Stimulated activated CD8-positive, alpha-beta memory T cell treated with anti-CD3 and anti-CD28 coated beads, Interleukin-12 subunit alpha, Interleukin-12 subunit beta, amount 100 ng/mL, for 4 hours (primary cell): ENCODE measurements around the gene TCHHL1.
A peak's percentile ranks its signal among the peaks of the same experiment; 100 is the strongest.

Experiments
- DNase-seq: peaks from one replicate; pipeline ENCODE4 v3.0.0-alpha.2; 2020; ENCODE audit warnings: low read depth

The TCHHL1 gene

DNA sequence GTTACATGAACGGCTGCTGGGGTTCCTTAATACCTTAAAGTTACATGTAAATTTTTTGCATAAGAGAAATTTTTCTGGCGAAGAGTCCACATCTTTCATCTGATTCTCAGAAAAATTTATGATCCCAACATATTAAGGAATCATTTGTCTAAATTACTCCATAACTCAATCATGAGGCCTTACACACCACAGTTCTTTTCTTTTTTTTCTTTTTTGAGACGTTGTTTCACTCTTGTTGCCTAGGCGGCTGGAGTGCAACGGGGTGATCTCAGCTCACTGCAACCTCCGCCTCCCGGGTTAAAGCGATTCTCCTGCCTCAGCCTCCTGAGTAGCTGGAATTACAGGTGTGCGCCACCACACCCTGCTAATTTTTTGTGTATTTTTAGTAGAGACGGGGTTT is 50.0 kb downstream of the TCHHL1 start:
- DNase-seq: no peak

- DNase-seq: peak; percentile 60
Observed at GRCh38 chr1:152036267-152037216, 52.3 kb downstream of the TCHHL1 start, which contains the start of gene S100A11. Gene S100A11 (minus strand): TSS chr1:152037004. CDS start chr1:152036915, 89 bp downstream.

- no peak for DNase-seq
Observed at GRCh38 chr1:152035539-152036266, 53.2 kb downstream of the TCHHL1 start.

DNA sequence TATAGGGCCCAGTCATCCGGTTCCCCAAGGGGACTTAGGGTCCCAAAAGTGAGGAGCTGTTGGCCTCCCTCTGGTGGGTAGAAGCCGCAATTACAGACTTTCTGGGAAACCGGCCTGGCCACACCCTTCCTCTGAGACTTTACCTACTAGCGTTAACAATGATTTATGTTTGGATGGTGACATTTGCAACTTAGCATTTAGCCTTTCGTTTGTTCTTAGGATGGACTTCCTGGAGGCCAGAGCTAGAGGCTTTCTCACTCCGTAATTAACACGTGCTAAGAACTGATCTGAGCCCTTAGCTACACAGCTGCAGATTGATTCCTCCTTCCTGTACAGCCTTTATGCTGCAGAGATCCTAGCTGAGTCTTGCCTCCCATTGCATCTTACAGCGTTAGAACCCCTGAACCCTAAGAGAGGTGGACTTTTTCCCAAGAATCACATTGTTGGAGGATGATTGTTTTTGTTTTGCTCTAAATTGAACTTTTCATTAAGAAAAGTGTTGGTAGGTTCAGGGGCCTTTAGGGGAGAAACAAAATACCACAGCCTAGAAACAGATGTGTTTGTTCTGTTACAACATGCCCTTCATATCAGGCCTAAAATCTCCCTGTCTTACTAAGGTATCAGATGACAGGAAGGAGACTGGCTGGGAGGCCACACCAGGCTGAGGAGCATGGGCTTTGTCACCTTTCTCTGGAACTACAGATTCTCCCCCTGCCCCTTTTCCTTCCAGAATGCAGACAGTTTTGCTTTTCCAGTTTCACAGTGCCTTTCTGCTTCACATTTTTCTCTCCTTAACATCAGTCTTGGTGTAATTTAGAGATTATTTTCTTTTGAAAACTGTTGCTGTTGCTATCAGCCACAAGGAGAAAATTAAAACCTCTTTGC is 54.0 kb downstream of the TCHHL1 start:
- peak; percentile 24 for DNase-seq

DNA sequence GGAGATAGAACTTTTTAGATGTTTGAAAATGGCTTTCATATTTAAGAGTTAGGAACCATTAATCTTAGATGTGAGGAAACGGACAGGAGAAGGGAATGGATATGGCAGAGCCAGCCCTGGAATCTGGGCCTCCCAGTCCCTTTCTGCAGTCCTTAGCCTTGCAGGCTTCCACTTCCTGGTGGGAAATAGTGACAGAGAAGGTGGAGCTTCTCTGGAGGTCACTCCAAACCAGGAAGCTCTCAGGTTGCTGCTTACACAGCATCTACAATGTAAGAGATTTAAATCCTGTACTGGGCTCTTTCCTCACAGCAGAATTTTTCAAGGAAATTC is 54.6 kb downstream of the TCHHL1 start:
- no peak for DNase-seq
